ENCODE data around the gene POLA2.

The POLA2 gene

DNA sequence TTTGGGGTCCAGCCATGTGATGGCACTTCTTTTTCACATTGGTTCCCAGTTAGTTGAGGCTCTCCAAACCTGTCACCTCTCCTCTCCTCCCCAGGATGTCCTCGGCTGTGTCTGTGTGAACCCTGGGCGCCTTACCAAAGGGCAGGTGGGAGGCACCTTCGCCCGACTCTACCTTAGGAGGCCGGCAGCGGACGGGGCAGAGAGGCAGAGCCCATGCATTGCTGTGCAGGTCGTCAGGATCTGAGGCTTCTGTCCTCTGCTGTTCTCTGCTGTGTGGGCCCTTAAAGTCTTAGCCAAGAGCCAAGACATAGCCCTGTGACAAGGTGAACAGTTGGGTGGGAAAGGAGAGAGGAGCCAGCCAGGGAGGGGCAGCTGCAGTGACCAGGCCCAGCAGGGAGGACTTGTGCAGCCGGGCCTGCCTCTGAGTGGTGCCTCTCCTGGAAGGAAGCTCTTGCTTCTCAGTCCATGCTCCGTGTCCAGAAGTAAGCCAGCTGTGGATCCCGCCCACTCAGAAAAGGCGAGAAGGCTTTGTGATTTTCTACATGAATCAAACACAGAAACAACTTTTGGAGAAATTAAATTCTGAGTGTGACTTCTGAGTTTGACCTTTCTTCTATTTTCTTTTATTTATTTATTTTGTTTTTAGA lies 35.4 kb downstream of the POLA2 start:
- TF ChIP-seq, protein P1, sequence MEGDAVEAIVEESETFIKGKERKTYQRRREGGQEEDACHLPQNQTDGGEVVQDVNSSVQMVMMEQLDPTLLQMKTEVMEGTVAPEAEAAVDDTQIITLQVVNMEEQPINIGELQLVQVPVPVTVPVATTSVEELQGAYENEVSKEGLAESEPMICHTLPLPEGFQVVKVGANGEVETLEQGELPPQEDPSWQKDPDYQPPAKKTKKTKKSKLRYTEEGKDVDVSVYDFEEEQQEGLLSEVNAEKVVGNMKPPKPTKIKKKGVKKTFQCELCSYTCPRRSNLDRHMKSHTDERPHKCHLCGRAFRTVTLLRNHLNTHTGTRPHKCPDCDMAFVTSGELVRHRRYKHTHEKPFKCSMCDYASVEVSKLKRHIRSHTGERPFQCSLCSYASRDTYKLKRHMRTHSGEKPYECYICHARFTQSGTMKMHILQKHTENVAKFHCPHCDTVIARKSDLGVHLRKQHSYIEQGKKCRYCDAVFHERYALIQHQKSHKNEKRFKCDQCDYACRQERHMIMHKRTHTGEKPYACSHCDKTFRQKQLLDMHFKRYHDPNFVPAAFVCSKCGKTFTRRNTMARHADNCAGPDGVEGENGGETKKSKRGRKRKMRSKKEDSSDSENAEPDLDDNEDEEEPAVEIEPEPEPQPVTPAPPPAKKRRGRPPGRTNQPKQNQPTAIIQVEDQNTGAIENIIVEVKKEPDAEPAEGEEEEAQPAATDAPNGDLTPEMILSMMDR (IDR thresholded peaks at IDR 0.05; ENCODE audit: low read depth, low read length) = no peak
- no peak overlapping the region for H3K4me3 ChIP-seq (ENCODE audit: low read depth, low read length)

DNA sequence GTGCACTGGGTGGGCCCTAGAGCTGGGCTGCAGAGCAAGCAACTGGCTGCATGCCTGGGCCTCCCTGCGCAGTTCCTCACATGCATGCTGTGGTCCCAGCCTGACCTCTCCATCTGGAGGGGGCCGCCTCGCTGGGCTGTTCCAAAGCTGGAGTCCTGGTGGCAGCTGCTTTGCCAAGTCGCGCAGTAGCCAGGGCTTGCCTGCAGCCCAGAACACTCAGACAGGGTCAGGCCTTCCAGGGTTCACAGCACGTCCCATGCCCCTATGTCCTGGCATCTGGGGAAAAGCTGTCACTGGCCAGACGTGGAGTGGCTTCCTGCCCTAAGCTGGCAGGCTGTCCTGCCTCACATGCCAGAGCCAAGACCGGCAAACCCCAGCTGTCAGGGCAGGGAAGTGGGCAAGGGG lies 36.4 kb downstream of the POLA2 start:
- H3K4me3 ChIP-seq (ENCODE audit: low read depth, low read length) = no peak overlapping the region
- TF ChIP-seq, protein P1 (IDR thresholded peaks at IDR 0.05; ENCODE audit: low read depth, low read length) = no peak

DNA sequence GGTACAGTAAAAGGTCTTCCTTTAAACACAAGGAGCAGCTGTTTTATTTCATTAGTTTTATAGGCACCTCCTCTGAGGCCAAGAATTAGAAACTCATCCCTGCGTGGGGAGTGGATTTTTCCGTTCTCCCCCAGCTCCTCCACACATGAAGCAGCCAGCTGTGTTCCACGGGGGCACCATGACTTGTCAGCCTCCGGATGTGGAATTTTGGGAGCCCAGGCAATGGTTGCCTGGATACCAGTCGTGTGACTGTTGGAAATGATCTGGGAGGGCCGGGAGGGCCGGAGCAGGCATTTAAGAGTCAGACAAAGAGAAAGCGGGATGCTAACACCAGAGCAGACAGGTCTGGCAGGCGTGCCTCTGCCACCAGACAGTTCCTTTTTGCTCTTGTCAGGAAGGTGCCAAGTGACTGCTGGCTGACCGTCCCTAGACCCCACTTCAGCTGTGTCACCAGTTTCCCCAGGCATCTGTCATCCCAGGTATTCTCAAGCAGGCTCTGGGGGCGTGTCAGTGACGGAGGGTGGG lies 37.0 kb downstream of the POLA2 start:
- TF ChIP-seq, protein P1 (IDR thresholded peaks at IDR 0.05; ENCODE audit: low read depth, low read length) = no peak
- H3K4me3 ChIP-seq (ENCODE audit: low read depth, low read length) = no peak overlapping the region

DNA sequence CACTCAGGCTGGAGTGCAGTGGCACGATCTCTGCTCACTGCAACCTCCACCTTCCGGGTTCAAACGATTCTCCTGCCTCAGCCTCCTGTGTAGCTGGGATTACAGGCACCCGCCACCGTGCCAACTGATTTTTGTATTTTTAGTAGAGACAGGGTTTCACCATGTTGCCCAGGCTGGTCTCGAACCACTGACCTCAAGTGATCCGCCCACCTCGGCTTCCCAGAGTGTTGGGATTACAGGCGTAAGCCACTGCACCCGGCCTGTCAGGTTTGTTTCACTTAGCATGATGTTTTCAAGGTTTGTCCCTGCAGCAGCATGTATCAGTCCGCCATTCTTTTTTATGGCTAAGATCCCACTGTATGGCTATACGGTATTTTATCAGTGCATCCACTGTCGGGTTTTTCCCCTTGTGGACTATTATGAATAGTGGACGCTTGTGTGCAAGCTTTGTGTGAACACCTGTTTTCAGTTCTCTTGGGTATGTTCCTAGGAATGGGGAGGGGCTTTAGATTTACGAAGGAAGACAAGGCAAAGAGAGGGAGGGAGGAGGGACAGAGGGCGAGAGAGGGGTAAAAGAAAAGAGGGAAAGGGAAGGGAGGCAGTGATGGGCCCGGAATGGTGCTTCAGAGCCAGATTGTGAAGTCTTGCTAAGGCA lies 39.0 kb downstream of the POLA2 start:
- TF ChIP-seq, protein P1 (IDR thresholded peaks at IDR 0.05; ENCODE audit: low read depth, low read length) = no peak
- no peak overlapping the region for H3K4me3 ChIP-seq (ENCODE audit: low read depth, low read length)

DNA sequence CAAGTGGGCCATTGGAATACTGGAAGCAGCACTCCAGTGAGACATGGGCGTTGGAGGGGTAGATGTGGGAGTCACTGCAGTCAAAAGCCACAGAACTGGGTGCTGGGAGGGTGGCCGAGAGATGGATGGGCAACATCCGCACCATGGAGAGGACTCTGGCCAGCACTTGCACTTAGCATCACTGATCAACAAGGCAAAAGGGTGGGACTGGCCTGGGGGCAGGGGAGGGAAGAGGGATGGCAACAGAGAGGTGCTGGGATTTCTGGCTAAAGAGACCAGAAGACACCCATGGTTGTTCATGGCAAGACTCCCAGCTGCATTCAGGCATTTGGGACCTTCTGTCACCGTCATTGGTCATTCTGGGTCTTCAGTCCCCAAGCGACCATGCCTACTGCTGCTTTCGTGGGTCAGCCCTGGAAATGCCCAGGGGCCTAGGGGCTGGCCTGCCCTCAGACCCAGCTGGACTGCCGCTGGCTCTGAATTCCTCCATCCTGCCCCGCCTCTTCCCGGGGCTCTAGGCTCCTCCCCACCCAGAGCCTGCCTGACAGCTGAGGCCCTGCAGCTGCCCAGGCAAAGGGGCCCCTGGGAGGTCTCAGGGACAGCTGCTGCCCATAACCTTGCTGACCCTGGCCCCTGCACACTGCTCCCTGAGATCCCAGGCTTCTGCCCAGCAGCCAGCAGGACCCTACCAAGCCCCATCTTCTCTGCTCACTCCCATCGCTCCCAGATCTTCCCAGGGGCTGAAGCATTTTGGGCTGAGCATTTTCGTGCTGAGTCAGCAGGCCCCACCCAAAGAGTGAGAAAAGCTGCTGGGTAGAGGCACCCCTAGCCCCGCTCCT lies 39.9 kb downstream of the POLA2 start:
- TF ChIP-seq, protein P1 (IDR thresholded peaks at IDR 0.05; ENCODE audit: low read depth, low read length) = no peak

DNA sequence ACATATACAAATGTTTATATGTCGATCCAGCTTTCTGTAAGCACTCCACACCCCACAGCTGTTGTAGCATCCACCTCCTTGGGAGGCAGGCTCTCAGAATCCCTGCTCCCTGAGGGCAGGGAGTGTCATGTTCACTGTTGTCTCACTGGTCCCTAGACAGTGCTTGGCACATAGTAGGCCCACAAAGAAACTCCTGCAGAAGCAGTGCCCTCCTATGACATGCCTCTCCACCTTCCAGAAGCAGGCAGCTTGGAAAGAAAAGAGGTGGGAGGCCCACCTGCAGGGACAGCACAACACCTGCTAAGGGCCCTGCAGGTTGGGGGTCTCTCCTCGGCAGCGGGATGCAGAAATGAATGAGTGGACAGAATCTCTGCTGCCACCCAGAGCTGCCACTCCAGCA lies 41.8 kb downstream of the POLA2 start:
- TF ChIP-seq, protein P1 (IDR thresholded peaks at IDR 0.05; ENCODE audit: low read depth, low read length) = no peak
- H3K4me3 ChIP-seq (ENCODE audit: low read depth, low read length) = no peak overlapping the region

More for the DNA sequence above, 39.9 kb downstream of the POLA2 start:
- H3K4me3 ChIP-seq (ENCODE audit: low read depth, low read length) = no peak overlapping the region

All from WI38 (cell line).